Measurements from ENCODE around the gene DCAF6. TPM values are rescaled to one million over a fixed set of nuclear protein-coding genes. Genes with fewer than 3 reads are reported as not detected.
A peak's percentile ranks its signal among the peaks of the same experiment; 100 is the strongest.
"Not testable (repeated sequence)": the region's sequence is repeated elsewhere in the genome, so short reads cannot be mapped to it uniquely, and the experiment has no call there.

The DCAF6 gene, protein sequence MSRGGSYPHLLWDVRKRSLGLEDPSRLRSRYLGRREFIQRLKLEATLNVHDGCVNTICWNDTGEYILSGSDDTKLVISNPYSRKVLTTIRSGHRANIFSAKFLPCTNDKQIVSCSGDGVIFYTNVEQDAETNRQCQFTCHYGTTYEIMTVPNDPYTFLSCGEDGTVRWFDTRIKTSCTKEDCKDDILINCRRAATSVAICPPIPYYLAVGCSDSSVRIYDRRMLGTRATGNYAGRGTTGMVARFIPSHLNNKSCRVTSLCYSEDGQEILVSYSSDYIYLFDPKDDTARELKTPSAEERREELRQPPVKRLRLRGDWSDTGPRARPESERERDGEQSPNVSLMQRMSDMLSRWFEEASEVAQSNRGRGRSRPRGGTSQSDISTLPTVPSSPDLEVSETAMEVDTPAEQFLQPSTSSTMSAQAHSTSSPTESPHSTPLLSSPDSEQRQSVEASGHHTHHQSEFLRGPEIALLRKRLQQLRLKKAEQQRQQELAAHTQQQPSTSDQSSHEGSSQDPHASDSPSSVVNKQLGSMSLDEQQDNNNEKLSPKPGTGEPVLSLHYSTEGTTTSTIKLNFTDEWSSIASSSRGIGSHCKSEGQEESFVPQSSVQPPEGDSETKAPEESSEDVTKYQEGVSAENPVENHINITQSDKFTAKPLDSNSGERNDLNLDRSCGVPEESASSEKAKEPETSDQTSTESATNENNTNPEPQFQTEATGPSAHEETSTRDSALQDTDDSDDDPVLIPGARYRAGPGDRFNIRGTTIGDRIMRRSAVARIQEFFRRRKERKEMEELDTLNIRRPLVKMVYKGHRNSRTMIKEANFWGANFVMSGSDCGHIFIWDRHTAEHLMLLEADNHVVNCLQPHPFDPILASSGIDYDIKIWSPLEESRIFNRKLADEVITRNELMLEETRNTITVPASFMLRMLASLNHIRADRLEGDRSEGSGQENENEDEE
- total RNA-seq, result 9.8 TPM

DNA sequence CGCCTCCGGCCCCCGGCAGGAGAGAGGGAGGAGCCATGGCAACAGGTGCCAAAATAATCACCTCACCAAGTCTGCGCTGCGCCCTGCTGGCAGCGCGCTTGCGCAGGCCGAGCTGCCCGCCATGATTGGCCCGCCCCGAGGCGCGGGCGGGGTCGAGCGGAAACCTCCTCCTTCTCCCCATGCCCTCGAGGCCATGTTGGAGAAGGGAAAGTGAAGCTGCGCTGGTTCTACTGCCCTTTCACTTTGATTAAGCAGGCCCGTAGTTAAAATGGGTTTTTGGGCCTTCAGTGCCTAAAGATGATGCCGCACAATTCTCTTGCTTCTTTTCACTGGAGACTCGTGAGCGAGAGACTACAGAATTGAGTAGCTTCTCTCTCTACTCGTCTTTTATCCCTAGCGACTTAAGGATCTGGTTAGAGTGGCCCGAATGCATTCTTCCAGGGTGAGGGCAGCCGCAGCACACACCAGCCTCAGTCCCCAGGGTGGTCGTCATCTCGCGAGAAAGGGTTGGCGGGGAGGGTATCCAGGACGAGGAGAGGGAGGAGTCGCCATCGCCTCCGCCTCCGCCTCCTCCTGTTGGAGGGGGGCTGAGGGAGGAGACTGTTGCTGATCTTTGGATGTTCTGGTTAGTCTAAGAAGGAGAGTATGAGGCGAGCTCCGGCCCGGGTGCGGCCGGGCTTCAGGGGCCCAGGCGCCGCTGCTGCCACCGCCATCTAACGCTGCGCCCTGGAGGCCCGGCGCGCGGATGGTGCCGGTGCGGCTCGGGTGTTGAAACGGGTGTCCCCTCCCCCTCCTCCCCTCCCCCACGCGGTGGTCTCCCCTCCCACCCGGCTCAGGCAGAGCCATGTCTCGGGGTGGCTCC is at the start of gene DCAF6:
TSS of gene DCAF6 (plus strand) at position 616 of the 862 bp plus-strand sequence. CDS start at position 845, 229 bp downstream.
- H3K27me3 ChIP-seq, result no peaks in the 10 kb centered on the region
- peak within 1 kb of the TSS; percentile 91 for H3K4me3 ChIP-seq
- H3K9me3 ChIP-seq, result no peaks in the 10 kb centered on the region
- H3K27ac ChIP-seq, result peak within 1 kb of the TSS; percentile 96 to 98
- TF ChIP-seq, protein P1, sequence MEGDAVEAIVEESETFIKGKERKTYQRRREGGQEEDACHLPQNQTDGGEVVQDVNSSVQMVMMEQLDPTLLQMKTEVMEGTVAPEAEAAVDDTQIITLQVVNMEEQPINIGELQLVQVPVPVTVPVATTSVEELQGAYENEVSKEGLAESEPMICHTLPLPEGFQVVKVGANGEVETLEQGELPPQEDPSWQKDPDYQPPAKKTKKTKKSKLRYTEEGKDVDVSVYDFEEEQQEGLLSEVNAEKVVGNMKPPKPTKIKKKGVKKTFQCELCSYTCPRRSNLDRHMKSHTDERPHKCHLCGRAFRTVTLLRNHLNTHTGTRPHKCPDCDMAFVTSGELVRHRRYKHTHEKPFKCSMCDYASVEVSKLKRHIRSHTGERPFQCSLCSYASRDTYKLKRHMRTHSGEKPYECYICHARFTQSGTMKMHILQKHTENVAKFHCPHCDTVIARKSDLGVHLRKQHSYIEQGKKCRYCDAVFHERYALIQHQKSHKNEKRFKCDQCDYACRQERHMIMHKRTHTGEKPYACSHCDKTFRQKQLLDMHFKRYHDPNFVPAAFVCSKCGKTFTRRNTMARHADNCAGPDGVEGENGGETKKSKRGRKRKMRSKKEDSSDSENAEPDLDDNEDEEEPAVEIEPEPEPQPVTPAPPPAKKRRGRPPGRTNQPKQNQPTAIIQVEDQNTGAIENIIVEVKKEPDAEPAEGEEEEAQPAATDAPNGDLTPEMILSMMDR (IDR thresholded peaks at IDR 0.05), result no peak
- H3K36me3 ChIP-seq, result no peaks in the 10 kb centered on the region
- H3K4me1 ChIP-seq, result peaks cover 0 to 14% of the 10 kb centered on the region in 2 donors
- DNase-seq (ENCODE audit: low spot score in 2 of 2), result peak; percentile 91 to 98
- intact Hi-C loops (cut with DNase I), result loop anchor here (1.0 to 10.0 kb wide), 8 partner anchors 37 to 1549 kb away; partner anchors contain the start of genes SFT2D2, SLC19A2 and TIPRL

DNA sequence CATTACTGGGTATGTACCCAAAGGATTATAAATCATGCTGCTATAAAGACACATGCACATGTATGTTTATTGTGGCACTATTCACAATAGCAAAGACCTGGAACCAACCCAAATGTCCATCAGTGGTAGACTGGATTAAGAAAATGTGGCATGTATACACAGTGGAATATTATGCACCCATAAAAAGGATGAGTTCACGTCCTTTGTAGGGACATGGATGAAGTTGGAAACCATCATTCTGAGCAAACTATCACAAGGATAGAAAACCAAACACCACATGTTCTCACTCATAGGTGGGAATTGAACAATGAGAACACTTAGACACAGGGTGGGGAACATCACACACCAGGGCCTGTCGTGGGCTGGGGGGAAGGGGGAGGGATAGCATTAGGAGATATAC is 49.3 kb upstream of the DCAF6 start:
- H3K27ac ChIP-seq; H3K4me1 ChIP-seq; intact Hi-C loops (cut with DNase I); H3K9me3 ChIP-seq; DNase-seq (ENCODE audit: low spot score in 2 of 2); H3K4me3 ChIP-seq; H3K27me3 ChIP-seq; H3K36me3 ChIP-seq: not testable (repeated sequence)

DNA sequence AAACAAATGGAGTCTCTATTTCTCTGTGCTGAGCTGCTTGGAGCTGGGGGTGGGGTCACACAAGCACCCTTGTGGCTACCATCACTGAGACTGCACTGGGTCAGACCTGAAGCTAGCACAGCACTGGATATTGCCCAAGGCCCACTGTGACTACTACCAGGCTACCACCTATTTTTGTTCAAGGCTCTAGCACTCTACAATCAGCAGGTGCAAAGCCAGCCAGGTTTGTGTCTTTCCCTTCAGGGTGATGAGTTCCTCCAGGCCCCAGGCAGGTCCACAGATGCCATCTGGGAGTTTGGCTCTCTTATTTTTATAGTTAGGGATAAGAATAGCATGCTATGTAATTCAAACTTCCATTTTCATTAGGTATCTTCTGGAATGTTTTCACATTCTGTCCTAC is 46.1 kb upstream of the DCAF6 start:
- DNase-seq (ENCODE audit: low spot score in 2 of 2), result no peak
- no peak overlapping the region for H3K27ac ChIP-seq
- no peak overlapping the region for H3K4me3 ChIP-seq
- no peaks in the 10 kb centered on the region for H3K9me3 ChIP-seq
- intact Hi-C loops (cut with DNase I), result no loop called here
- H3K27me3 ChIP-seq, result no peaks in the 10 kb centered on the region
- TF ChIP-seq, protein P1 (IDR thresholded peaks at IDR 0.05), result no peak
- H3K36me3 ChIP-seq, result no peaks in the 10 kb centered on the region
- H3K4me1 ChIP-seq, result no peaks in the 10 kb centered on the region

DNA sequence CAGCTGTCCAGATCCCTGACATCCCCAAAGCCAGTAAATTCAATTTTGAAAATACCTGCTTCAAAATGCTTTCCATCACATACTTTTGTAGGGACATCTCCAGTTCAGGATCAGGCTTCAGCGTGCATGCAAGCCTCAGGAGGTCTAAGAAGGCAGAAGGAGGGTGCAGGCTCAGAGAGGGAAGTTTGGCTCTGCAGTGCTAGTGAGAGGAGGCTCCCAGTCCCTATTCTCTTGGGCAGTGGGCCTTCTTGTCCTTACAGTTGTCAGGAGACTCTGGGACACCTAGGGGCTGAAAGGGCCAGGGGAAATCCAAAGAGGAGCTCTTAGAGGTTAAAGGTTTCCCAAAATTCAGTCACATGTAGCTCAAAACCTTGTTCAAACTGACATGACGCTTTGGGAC is 42.7 kb upstream of the DCAF6 start:
- intact Hi-C loops (cut with DNase I), result no loop called here
- Histone ChIP-seq H3K9me3 (no peaks in the 10 kb centered on the region), H3K27me3 (no peaks in the 10 kb centered on the region), H3K36me3 (no peaks in the 10 kb centered on the region), H3K4me3 (no peak overlapping the region), H3K27ac (no peak overlapping the region), H3K4me1 (peaks cover 0 to under 1% of the 10 kb centered on the region in 2 donors)
- TF ChIP-seq, protein P1 (IDR thresholded peaks at IDR 0.05), result no peak
- DNase-seq (ENCODE audit: low spot score in 2 of 2), result no peak

DNA sequence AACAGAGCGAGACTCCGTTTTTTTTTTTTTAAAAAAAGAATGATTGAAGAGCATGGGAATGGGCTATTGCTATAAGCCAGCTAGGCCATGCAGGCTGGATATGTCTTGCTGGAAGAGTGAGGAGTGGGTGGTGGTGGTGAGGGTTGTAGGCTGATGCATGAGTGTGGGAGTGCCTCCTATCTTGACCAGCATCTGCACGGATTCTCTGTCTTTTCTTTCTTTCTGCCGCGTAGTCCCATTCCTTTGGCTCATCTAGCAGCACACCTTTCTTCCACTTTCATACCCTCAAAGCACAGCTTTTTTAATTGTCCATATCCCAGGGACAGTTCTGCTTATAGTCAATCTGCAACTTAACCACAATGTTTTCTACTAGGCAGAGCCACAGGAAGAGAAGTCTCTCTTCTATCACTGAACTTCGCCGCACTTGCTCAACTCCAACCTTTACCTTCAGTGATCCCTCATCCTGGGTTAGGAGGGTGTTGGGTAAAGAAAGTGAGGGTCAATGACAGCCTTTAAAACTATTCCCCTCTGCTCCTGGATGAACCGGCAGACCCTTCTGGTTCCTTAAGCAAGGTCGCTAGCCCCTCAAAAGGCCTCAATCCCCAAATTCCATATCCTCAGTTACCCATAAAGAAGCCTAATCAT is 37.8 kb upstream of the DCAF6 start:
- TF ChIP-seq, protein P1 (IDR thresholded peaks at IDR 0.05), result no peak
- Histone ChIP-seq H3K36me3 (no peaks in the 10 kb centered on the region), H3K4me3 (no peak overlapping the region), H3K9me3 (no peaks in the 10 kb centered on the region), H3K27ac (peak overlapping the region; percentile 42 to 65), H3K27me3 (no peaks in the 10 kb centered on the region), H3K4me1 (peaks cover 0 to 13% of the 10 kb centered on the region in 2 donors)
- intact Hi-C loops (cut with DNase I), result loop anchor here (2.0 kb wide), 1 partner anchor 38 kb away; the partner anchor contains the start of genes DCAF6 and MPC2
- DNase-seq (ENCODE audit: low spot score in 2 of 2), result no peak
